ENCODE results near the gene ZFP62.

Gene ZFP62

GRCh38 chr5:180844858-180845257 is 16.2 kb downstream of the ZFP62 start:
- no peak overlapping the region for H3K4me3 ChIP-seq (ENCODE audit: low read depth, low read length)
- no peak for TF ChIP-seq CTCF (conservative IDR thresholded peaks at IDR 0.05; ENCODE audit: low read depth, low read length)
- no peak for DNase-seq (ENCODE audit: low read depth)

- no peak overlapping the region for H3K4me3 ChIP-seq (ENCODE audit: low read depth, low read length)
- DNase-seq (ENCODE audit: low read depth) = peak; percentile 21
- TF ChIP-seq CTCF (conservative IDR thresholded peaks at IDR 0.05; ENCODE audit: low read depth, low read length) = no peak
These were observed 16.6 kb downstream of the ZFP62 start for GRCh38 chr5:180844432-180844831.

GRCh38 chr5:180839935-180840334 is 21.1 kb downstream of the ZFP62 start:
- DNase-seq (ENCODE audit: low read depth) = no peak
- no peak overlapping the region for H3K4me3 ChIP-seq (ENCODE audit: low read depth, low read length)
- TF ChIP-seq CTCF (conservative IDR thresholded peaks at IDR 0.05; ENCODE audit: low read depth, low read length) = no peak

- DNase-seq (ENCODE audit: low read depth) = no peak
- no peak for TF ChIP-seq CTCF (conservative IDR thresholded peaks at IDR 0.05; ENCODE audit: low read depth, low read length)
- no peak overlapping the region for H3K4me3 ChIP-seq (ENCODE audit: low read depth, low read length)
These were observed 21.8 kb downstream of the ZFP62 start for GRCh38 chr5:180839227-180839626.

GRCh38 chr5:180837478-180837877 is 23.6 kb downstream of the ZFP62 start:
- no peak for TF ChIP-seq CTCF (conservative IDR thresholded peaks at IDR 0.05; ENCODE audit: low read depth, low read length)
- no peak for DNase-seq (ENCODE audit: low read depth)
- no peak overlapping the region for H3K4me3 ChIP-seq (ENCODE audit: low read depth, low read length)

GRCh38 chr5:180832638-180833068 is 28.4 kb downstream of the ZFP62 start:
- no peak overlapping the region for H3K4me3 ChIP-seq (ENCODE audit: low read depth, low read length)
- DNase-seq (ENCODE audit: low read depth) = no peak
- TF ChIP-seq CTCF (conservative IDR thresholded peaks at IDR 0.05; ENCODE audit: low read depth, low read length) = no peak

- no peak for TF ChIP-seq CTCF (conservative IDR thresholded peaks at IDR 0.05; ENCODE audit: low read depth, low read length)
- peak; percentile 74 for DNase-seq (ENCODE audit: low read depth)
- peak overlapping the region; percentile 82 for H3K4me3 ChIP-seq (ENCODE audit: low read depth, low read length)
These were observed 29.7 kb downstream of the ZFP62 start for GRCh38 chr5:180831139-180832093.

All from choroid plexus epithelial cell (primary cell).